NCI-H2029 (cell line): ENCODE data around the gene HMCN1.
"Not testable (repeated sequence)": the region's sequence is repeated elsewhere in the genome, so short reads cannot be mapped to it uniquely, and the experiment has no call there.

Experiments
- DNase-seq: peaks from one replicate; lab custom pipeline; 2025; lab: John Stamatoyannopoulos, UW

HMCN1 gene

GRCh38 chr1:185853739-185854138, 119.5 kb downstream of the HMCN1 start:
- DNase-seq, result no peak

DNA sequence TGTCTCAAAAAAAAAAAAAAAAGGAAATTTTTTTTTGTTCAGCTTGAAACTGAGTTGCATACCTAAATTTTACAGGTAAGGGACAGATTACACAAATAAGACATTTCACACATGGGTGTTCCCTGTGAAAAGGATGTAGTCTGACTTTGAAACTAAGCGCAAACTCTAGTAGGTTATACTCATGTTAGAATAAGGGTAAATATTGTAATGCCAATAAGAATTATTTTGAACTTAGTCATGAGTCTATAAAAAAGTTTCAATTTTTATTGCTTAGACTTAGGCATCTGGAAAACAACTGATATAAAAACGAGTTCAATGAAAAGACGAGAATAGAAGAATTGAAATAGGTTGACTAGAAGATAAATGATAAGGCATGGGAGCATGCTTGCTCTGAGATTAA, 122.3 kb downstream of the HMCN1 start:
- DNase-seq, result no peak

DNA sequence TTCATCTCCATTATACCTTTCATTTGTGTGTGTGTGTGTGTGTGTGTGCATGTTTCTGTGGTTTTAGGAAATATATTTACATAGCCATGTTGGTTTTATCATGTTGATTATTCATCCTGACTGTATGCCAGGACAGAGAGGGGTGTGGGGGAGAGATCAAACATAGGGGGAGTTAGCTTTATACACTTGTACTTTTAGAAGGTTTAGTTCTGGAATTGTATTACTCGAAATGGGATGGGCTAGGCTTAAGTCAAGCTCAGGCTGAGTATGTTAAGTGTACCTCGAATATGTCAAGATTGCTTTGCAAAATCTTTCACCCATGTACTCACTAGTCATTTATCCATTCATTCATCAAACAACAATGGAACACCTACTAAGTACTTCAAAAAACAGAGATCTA, 123.3 kb downstream of the HMCN1 start:
- no peak for DNase-seq

GRCh38 chr1:185860311-185860710, 126.1 kb downstream of the HMCN1 start:
- no peak for DNase-seq

GRCh38 chr1:185860859-185861258, 126.7 kb downstream of the HMCN1 start:
- DNase-seq, result no peak

DNA sequence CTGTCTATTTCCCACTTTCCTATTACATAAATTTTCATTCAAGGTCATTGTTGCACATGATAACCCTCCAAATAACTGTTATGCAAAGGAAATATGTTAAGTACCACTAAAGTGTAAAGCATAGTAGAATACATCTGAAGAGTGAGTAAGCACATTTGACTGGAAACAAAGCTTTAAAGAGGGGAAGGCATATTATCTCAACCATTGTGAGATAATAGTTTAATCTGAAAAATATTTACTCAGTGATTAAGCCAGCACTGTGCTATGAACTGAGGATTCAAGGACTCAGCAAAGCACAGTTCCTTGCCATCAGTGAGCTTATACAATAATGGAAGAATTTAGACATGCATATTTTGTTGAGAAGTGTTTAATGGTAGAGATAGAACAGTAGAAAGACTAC, 127.4 kb downstream of the HMCN1 start:
- peak; percentile 44 for DNase-seq

- no peak for DNase-seq
Observed at GRCh38 chr1:185862235-185862634, 128.0 kb downstream of the HMCN1 start.

GRCh38 chr1:185864331-185864730, 130.1 kb downstream of the HMCN1 start:
- DNase-seq, result no peak

- no peak for DNase-seq
Observed at GRCh38 chr1:185864889-185865517, 130.8 kb downstream of the HMCN1 start.

GRCh38 chr1:185869590-185869989, 135.4 kb downstream of the HMCN1 start:
- DNase-seq, result no peak

DNA sequence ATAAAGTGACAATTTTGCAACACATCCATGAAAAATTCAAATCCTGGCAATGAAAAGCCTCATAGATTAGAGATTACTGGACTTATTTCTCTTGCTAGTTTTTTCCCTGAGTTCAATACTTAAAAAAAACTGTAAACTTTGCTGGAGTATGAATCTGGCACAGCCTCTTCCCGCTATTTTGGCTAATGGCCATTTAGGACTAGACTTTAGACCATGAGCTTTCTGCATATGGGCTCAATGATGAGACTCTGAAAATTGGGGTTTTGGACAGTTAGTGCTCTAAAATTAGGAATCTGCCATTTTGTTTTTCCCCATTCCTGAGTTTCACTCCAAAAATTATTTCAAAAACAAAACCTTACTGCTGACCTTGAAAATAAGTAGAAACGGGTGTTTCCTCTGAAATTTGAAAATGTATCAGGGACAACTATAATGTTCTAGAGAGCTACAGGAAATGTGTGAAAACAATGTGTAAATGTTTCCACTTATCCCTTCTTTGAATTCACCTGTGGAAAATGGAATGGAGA, 137.5 kb downstream of the HMCN1 start:
- DNase-seq, result no peak

- DNase-seq, result no peak
Observed at GRCh38 chr1:185874246-185874645, 140.1 kb downstream of the HMCN1 start.

- no peak for DNase-seq
Observed at GRCh38 chr1:185880330-185880729, 146.1 kb downstream of the HMCN1 start.

DNA sequence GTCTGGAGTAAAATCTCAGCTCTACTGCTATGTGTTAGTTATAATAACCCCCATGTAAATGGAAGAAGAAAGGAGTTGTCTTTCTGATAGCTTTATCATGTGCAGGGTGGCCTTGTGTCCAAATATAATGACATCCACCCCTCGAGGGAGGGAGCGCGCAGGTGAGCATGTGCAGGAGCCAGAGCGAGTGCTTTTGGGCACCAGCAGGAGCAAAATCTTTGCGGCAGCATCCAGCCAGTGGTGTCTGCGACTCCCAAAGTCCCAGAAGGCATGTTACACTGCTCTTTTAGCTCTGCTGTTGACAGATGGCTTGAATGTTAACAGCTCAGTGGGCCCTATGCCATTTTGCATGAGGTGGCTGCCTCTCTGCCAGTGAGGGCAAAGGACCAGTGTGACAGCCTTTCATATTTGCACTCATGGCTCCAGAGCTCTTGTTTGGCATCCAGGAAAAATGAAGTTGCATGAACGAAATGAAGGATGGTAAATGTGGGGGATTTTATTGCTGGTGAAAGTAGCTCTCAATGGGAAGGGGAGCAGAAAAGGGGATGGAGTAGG, 146.7 kb downstream of the HMCN1 start:
- no peak for DNase-seq

- DNase-seq, result no peak
Observed at GRCh38 chr1:185886046-185886445, 151.9 kb downstream of the HMCN1 start.

GRCh38 chr1:185886671-185887070, 152.5 kb downstream of the HMCN1 start:
- no peak for DNase-seq

- not testable (repeated sequence) for DNase-seq
Observed at GRCh38 chr1:185892831-185893403, 158.7 kb downstream of the HMCN1 start.

- no peak for DNase-seq
Observed at GRCh38 chr1:185894791-185895190, 160.6 kb downstream of the HMCN1 start.

DNA sequence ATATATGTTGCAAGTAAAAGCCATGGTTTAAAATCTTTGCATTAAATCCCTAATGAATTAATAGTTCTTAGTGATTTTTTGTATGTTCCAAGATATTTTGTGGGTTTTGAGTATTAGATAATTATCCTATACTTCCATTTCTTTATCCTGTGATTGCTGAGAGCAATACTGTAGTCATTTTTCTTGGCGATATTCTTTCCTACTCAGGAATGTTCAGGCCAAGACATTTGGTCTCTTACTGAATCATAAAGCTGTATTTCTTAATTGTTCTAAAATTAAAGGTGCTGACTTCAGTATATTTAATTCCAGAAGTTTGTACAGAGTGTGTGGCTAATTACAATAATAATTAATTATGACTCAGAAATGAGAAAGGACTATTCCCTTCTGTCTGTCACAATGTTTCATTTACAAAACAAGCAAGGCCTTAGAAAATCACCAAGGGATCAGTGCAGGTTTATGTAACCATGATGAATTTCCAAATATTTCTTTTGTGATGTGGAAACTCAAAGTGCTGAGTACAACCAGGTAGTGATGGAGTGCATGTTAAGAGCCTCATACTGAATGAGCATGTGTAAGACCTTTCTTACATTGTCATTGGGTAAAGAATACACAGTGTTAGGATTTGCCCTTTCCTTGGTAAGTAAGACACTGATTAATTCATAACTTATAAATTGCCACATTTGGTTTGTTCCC, 161.2 kb downstream of the HMCN1 start:
- no peak for DNase-seq

DNA sequence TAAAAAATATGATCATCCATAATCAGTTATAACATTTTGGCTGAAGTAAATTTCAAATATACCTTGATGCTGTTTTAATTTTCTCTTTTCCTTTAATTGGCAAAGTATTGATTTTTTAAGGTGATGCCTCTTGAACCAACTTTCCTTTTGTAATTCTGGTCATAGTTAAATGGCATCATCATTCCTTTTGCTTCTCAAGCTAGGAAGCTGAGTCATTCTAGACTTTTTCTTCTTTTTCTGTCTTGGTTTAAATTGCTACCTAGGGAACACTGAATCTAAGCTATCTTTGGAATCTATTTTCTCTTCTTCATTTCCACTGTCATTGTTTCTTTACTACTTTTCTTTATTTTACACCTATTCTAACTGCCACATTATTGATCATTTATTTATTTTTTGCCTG, 162.7 kb downstream of the HMCN1 start:
- DNase-seq, result no peak

DNA sequence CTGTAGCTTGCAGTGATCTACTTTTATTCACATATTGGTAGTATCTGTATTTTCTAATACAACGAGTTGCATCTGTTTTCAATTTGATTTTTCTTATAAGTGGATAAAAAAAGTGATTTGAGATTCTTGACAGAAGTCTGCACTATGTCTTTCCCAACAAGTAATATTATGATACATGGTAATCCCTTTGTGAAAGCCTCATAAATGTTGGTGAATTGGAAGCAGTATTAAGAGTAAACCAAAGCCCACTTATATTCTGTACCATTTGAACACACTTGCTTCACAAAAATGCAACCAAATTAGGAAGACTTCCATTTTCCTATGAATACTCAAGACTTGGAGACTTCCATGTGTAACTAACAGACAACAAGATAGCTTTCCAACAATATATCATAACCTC, 172.0 kb downstream of the HMCN1 start:
- no peak for DNase-seq

DNA sequence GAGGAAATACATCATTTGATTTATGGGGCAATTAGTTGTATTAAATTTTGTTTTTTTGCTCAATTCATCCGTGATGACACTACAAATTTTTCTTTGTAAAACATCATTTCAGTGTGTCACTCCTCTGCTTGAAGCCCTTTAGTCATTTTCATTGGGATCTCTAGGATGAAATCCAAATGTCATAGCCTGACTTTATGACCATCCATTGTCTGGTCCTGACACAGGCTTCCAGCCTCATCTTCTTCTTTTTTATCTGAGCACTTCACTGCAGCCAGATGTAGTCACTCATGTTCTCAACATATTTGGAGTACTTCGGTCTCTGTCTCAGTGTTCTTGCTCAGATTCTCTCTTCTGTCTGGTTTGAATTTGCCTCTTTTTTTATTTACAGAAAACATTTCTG, 173.1 kb downstream of the HMCN1 start:
- no peak for DNase-seq

- no peak for DNase-seq
Observed at GRCh38 chr1:185911978-185912377, 177.8 kb downstream of the HMCN1 start.
